ENCODE measurements around the gene DOCK7.

The DOCK7 gene

GRCh38 chr1:62417351-62417999, 270.7 kb downstream of the DOCK7 start:
- H3K4me3 ChIP-seq (ENCODE audit: control insufficient read depth, low read depth, low read length), result no peak overlapping the region
- TF ChIP-seq, protein P1, sequence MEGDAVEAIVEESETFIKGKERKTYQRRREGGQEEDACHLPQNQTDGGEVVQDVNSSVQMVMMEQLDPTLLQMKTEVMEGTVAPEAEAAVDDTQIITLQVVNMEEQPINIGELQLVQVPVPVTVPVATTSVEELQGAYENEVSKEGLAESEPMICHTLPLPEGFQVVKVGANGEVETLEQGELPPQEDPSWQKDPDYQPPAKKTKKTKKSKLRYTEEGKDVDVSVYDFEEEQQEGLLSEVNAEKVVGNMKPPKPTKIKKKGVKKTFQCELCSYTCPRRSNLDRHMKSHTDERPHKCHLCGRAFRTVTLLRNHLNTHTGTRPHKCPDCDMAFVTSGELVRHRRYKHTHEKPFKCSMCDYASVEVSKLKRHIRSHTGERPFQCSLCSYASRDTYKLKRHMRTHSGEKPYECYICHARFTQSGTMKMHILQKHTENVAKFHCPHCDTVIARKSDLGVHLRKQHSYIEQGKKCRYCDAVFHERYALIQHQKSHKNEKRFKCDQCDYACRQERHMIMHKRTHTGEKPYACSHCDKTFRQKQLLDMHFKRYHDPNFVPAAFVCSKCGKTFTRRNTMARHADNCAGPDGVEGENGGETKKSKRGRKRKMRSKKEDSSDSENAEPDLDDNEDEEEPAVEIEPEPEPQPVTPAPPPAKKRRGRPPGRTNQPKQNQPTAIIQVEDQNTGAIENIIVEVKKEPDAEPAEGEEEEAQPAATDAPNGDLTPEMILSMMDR (conservative IDR thresholded peaks at IDR 0.05; ENCODE audit: control insufficient read depth, insufficient read depth, low read depth, low read length), result no peak
- peak; percentile 25 for DNase-seq (ENCODE audit: low read depth)

GRCh38 chr1:62415687-62416086, 272.5 kb downstream of the DOCK7 start:
- no peak for DNase-seq (ENCODE audit: low read depth)
- TF ChIP-seq, protein P1 (conservative IDR thresholded peaks at IDR 0.05; ENCODE audit: control insufficient read depth, insufficient read depth, low read depth, low read length), result no peak
- no peak overlapping the region for H3K4me3 ChIP-seq (ENCODE audit: control insufficient read depth, low read depth, low read length)

- DNase-seq (ENCODE audit: low read depth), result peak; percentile 68
- no peak overlapping the region for H3K4me3 ChIP-seq (ENCODE audit: control insufficient read depth, low read depth, low read length)
- TF ChIP-seq, protein P1 (conservative IDR thresholded peaks at IDR 0.05; ENCODE audit: control insufficient read depth, insufficient read depth, low read depth, low read length), result peak; percentile 81
Measured at GRCh38 chr1:62407398-62408009, 280.7 kb downstream of the DOCK7 start.

GRCh38 chr1:62406576-62406975, 281.6 kb downstream of the DOCK7 start:
- no peak for DNase-seq (ENCODE audit: low read depth)
- no peak overlapping the region for H3K4me3 ChIP-seq (ENCODE audit: control insufficient read depth, low read depth, low read length)
- TF ChIP-seq, protein P1 (conservative IDR thresholded peaks at IDR 0.05; ENCODE audit: control insufficient read depth, insufficient read depth, low read depth, low read length), result no peak

GRCh38 chr1:62405247-62405646, 282.9 kb downstream of the DOCK7 start:
- TF ChIP-seq, protein P1 (conservative IDR thresholded peaks at IDR 0.05; ENCODE audit: control insufficient read depth, insufficient read depth, low read depth, low read length), result no peak
- no peak for DNase-seq (ENCODE audit: low read depth)
- no peak overlapping the region for H3K4me3 ChIP-seq (ENCODE audit: control insufficient read depth, low read depth, low read length)
